ENCODE results near the gene ROR2. TPM values are rescaled to one million over a fixed set of nuclear protein-coding genes. Genes with fewer than 3 reads are reported as not detected.

Gene ROR2
- total RNA-seq, 4 donors from 2014 or later, result 37.4 to 71.8 (median 59.4) TPM

DNA sequence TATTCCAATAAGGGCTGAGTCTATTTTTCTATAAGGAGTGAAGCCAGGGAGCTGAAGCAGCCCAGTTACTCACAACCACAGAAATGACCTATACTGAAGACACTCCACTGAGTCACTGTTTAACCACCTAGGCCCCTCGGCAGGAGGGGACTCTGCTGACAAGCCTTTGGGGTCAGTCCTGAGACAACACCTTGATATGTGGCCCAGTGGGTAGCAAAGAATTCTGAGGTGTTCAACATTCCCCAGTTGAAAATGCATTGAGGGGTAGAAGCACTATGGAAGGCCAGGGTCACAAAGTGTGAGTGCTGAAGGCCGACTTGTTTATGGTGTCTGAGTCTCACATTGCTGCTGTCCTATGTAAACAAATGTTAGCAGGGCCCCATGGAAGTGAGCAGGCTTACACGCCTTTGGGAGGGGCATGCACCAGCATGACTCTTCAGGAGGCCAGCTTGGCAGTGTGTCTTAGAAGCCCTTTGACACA, 413.8 kb downstream of the ROR2 start:
- peak; percentile 91 for DNase-seq (ENCODE audit: extremely low spot score)
- 40% methylated on average over 3 of the region's 3 CpGs for WGBS
- no peak overlapping the region for H3K27ac ChIP-seq (replicated peaks in 1 of 4)
- TF ChIP-seq POLR2AphosphoS5 (IDR thresholded peaks at IDR 0.05) (no peak), POLR2A (IDR thresholded peaks at IDR 0.05; ENCODE audit: low read depth) (no peak), EP300 (IDR thresholded peaks at IDR 0.05) (no peak)
- TF ChIP-seq, protein P1, sequence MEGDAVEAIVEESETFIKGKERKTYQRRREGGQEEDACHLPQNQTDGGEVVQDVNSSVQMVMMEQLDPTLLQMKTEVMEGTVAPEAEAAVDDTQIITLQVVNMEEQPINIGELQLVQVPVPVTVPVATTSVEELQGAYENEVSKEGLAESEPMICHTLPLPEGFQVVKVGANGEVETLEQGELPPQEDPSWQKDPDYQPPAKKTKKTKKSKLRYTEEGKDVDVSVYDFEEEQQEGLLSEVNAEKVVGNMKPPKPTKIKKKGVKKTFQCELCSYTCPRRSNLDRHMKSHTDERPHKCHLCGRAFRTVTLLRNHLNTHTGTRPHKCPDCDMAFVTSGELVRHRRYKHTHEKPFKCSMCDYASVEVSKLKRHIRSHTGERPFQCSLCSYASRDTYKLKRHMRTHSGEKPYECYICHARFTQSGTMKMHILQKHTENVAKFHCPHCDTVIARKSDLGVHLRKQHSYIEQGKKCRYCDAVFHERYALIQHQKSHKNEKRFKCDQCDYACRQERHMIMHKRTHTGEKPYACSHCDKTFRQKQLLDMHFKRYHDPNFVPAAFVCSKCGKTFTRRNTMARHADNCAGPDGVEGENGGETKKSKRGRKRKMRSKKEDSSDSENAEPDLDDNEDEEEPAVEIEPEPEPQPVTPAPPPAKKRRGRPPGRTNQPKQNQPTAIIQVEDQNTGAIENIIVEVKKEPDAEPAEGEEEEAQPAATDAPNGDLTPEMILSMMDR (IDR thresholded peaks at IDR 0.05), result no peak
- H3K4me3 ChIP-seq, result no peak overlapping the region
- no peaks in the 10 kb centered on the region for H3K9me3 ChIP-seq
- intact Hi-C loops (cut with DNase I), result no loop called here
- no peaks in the 10 kb centered on the region for H3K27me3 ChIP-seq
- H3K36me3 ChIP-seq, result no peaks in the 10 kb centered on the region
- no peaks in the 10 kb centered on the region for H3K4me1 ChIP-seq

DNA sequence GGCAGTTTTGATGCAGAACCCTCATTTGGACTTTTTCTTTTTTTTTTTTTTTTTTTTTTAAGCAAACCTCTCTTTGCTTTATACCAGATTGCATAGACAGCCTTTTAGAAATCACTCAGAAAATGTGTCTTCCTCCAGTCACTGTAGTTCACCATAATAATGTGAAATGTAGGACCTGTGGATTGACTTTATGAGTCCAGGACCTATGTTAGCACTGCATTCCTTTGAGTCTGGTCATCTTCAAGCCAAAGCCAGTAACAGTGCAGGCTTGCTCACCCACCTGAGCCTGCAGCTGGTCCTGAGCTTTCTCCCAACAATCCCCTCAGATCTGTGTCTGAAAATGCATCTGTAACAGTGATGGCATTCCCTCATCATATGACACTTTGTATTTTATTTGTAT, 415.7 kb downstream of the ROR2 start:
- H3K9me3 ChIP-seq, result no peaks in the 10 kb centered on the region
- H3K36me3 ChIP-seq, result no peaks in the 10 kb centered on the region
- H3K27me3 ChIP-seq, result no peaks in the 10 kb centered on the region
- TF ChIP-seq POLR2A (IDR thresholded peaks at IDR 0.05; ENCODE audit: low read depth) (no peak), EP300 (IDR thresholded peaks at IDR 0.05) (no peak), POLR2AphosphoS5 (IDR thresholded peaks at IDR 0.05) (no peak)
- TF ChIP-seq, protein P1 (IDR thresholded peaks at IDR 0.05), result no peak
- intact Hi-C loops (cut with DNase I), result no loop called here
- peak; percentile 14 for DNase-seq (ENCODE audit: extremely low spot score)
- H3K27ac ChIP-seq (replicated peaks in 1 of 4), result no peak overlapping the region
- no peak overlapping the region for H3K4me3 ChIP-seq
- H3K4me1 ChIP-seq, result no peaks in the 10 kb centered on the region

DNA sequence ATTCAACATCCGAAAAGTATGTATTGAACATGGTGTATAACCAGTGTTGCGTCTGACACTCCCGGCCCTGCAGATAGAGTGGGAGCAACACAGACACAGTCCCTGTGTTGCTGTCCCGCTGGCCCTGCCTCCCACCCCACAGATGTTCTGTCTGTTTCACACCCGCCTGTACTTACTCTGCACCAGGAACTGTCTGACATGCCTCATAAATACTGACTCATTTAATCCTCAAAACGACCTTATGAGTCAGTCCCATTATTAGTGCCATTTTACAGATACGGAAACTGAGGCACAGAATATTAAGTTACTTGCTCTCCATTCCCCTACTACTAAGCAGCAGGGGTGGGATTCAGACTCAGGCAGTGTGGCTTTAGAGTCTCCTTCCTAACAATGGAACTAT, 416.6 kb downstream of the ROR2 start:
- intact Hi-C loops (cut with DNase I), result no loop called here
- H3K27ac ChIP-seq (replicated peaks in 1 of 4), result no peak overlapping the region
- H3K4me3 ChIP-seq, result no peak overlapping the region
- TF ChIP-seq POLR2A (IDR thresholded peaks at IDR 0.05; ENCODE audit: low read depth) (no peak), EP300 (IDR thresholded peaks at IDR 0.05) (no peak), POLR2AphosphoS5 (IDR thresholded peaks at IDR 0.05) (no peak)
- TF ChIP-seq, protein P1 (IDR thresholded peaks at IDR 0.05), result no peak
- no peak for DNase-seq (ENCODE audit: extremely low spot score)
- 92% methylated on average over 7 of the region's 7 CpGs for WGBS
- H3K36me3 ChIP-seq, result no peaks in the 10 kb centered on the region
- no peaks in the 10 kb centered on the region for H3K4me1 ChIP-seq
- H3K27me3 ChIP-seq, result no peaks in the 10 kb centered on the region
- no peaks in the 10 kb centered on the region for H3K9me3 ChIP-seq

DNA sequence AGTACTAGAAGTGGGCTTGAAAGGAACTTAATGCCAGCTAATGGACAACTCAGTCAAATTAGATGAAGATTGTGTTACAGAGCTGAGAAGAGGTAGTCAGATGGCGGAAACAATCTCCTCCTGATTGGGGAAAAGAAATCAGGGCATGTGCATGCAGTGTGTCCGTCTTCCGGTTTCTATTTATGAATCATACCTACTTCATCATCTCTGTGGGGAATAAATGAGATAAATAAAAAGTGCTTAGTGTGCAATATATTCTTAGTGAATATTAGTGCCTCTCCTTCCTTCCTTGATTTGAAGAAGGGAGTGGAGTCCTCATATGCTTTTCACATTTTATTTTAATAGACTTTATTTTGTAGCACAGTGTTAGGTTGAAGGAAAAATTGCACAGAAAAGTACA, 417.7 kb downstream of the ROR2 start:
- intact Hi-C loops (cut with DNase I), result no loop called here
- TF ChIP-seq POLR2AphosphoS5 (IDR thresholded peaks at IDR 0.05) (no peak), EP300 (IDR thresholded peaks at IDR 0.05) (no peak), POLR2A (IDR thresholded peaks at IDR 0.05; ENCODE audit: low read depth) (no peak)
- TF ChIP-seq, protein P1 (IDR thresholded peaks at IDR 0.05), result no peak
- 83% methylated on average over 3 of the region's 3 CpGs for WGBS

GRCh38 chr9:91530829-91531228, 419.2 kb downstream of the ROR2 start:
- no peak overlapping the region for H3K4me3 ChIP-seq
- H3K4me1 ChIP-seq, result no peaks in the 10 kb centered on the region
- no peak for TF ChIP-seq EP300 (IDR thresholded peaks at IDR 0.05)
- no peak for TF ChIP-seq POLR2AphosphoS5 (IDR thresholded peaks at IDR 0.05)
- TF ChIP-seq POLR2A (IDR thresholded peaks at IDR 0.05; ENCODE audit: low read depth), result no peak
- TF ChIP-seq, protein P1 (IDR thresholded peaks at IDR 0.05), result no peak
- intact Hi-C loops (cut with DNase I), result no loop called here
- H3K9me3 ChIP-seq, result no peaks in the 10 kb centered on the region
- no peaks in the 10 kb centered on the region for H3K36me3 ChIP-seq
- DNase-seq (ENCODE audit: extremely low spot score), result peak; percentile 8
- H3K27ac ChIP-seq (replicated peaks in 1 of 4), result no peak overlapping the region
- 64% methylated on average over 2 of the region's 2 CpGs for WGBS
- no peaks in the 10 kb centered on the region for H3K27me3 ChIP-seq

More for the DNA sequence above, 417.7 kb downstream of the ROR2 start:
- DNase-seq (ENCODE audit: extremely low spot score), result no peak
- no peaks in the 10 kb centered on the region for H3K36me3 ChIP-seq
- H3K27ac ChIP-seq (replicated peaks in 1 of 4), result no peak overlapping the region
- no peaks in the 10 kb centered on the region for H3K9me3 ChIP-seq
- H3K4me3 ChIP-seq, result no peak overlapping the region
- no peaks in the 10 kb centered on the region for H3K27me3 ChIP-seq
- no peaks in the 10 kb centered on the region for H3K4me1 ChIP-seq
